ENCODE results near the gene ACTC1. TPM values are rescaled to one million over a fixed set of nuclear protein-coding genes. Genes with fewer than 3 reads are reported as not detected.

ACTC1 gene
- total and polyA plus RNA-seq, 10 of the 15 experiments (the other 5 are each of a cell fraction or from before 2014, with no cell fraction given) = 1.6 TPM; not detected in 9

Other genes with a start within 250 kb of the ACTC1 start
- 80.1 and 85.8 TPM in 2 replicates for gene GOLGA8B, start 211.9 kb downstream of the ACTC1 start, total RNA-seq (2014; rRNA removed)
- 57.1 and 59.6 TPM in 2 replicates for gene GOLGA8B, start 211.9 kb downstream of the ACTC1 start, total RNA-seq (2014; rRNA removed; fragmentation: Illumina TruSeq; extraction: Trizol)
- 118 and 147 TPM in 2 replicates for gene GOLGA8B, start 211.9 kb downstream of the ACTC1 start, total RNA-seq (2021)
- gene GOLGA8B, start 211.9 kb downstream of the ACTC1 start, polyA plus RNA-seq (2011; rRNA removed) = 117 and 164 TPM in 2 replicates
- 135 and 144 TPM in 2 replicates for gene GOLGA8B, start 211.9 kb downstream of the ACTC1 start, polyA plus RNA-seq (2014; fragmentation: Illumina TruSeq; extraction: Trizol)
- gene GOLGA8B, start 211.9 kb downstream of the ACTC1 start, polyA plus RNA-seq (2014; fragmentation: Nextera tagmentation; extraction: Ambion mirVana) = 10 to 100 TPM; 18.5 to 27.3 TPM
- 258 and 302 TPM in 2 replicates for gene GOLGA8B, start 211.9 kb downstream of the ACTC1 start, polyA plus RNA-seq (2014; rRNA removed)
- 10 to 100 TPM; 72.5 to 77.3 TPM for gene GOLGA8B, start 211.9 kb downstream of the ACTC1 start, polyA plus RNA-seq (2016; fragmentation: Nextera tagmentation; extraction: Ambion mirVana)
- gene GJD2, start 40.6 kb downstream of the ACTC1 start, total RNA-seq (2014; rRNA removed) = not detected in 2 replicates
- not detected in 2 replicates for gene GJD2, start 40.6 kb downstream of the ACTC1 start, total RNA-seq (2014; rRNA removed; fragmentation: Illumina TruSeq; extraction: Trizol)
- not detected in 2 replicates for gene GJD2, start 40.6 kb downstream of the ACTC1 start, total RNA-seq (2021)
- not detected in 2 replicates for gene GJD2, start 40.6 kb downstream of the ACTC1 start, polyA plus RNA-seq (2011; rRNA removed)
- not detected in 2 replicates for gene GJD2, start 40.6 kb downstream of the ACTC1 start, polyA plus RNA-seq (2014; fragmentation: Illumina TruSeq; extraction: Trizol)
- gene GJD2, start 40.6 kb downstream of the ACTC1 start, polyA plus RNA-seq (2014; fragmentation: Nextera tagmentation; extraction: Ambion mirVana) = not detected
- not detected in 2 replicates for gene GJD2, start 40.6 kb downstream of the ACTC1 start, polyA plus RNA-seq (2014; rRNA removed)
- not detected for gene GJD2, start 40.6 kb downstream of the ACTC1 start, polyA plus RNA-seq (2016; fragmentation: Nextera tagmentation; extraction: Ambion mirVana)
- 32.1 and 35.5 TPM in 2 replicates for gene AQR, start 174.2 kb upstream of the ACTC1 start, total RNA-seq (2014; rRNA removed)
- 39.0 and 42.7 TPM in 2 replicates for gene AQR, start 174.2 kb upstream of the ACTC1 start, total RNA-seq (2014; rRNA removed; fragmentation: Illumina TruSeq; extraction: Trizol)
- 27.2 and 32.7 TPM in 2 replicates for gene AQR, start 174.2 kb upstream of the ACTC1 start, total RNA-seq (2021)
- gene AQR, start 174.2 kb upstream of the ACTC1 start, polyA plus RNA-seq (2011; rRNA removed) = 44.6 and 50.4 TPM in 2 replicates
- 53.5 and 62.9 TPM in 2 replicates for gene AQR, start 174.2 kb upstream of the ACTC1 start, polyA plus RNA-seq (2014; fragmentation: Illumina TruSeq; extraction: Trizol)
- gene AQR, start 174.2 kb upstream of the ACTC1 start, polyA plus RNA-seq (2014; fragmentation: Nextera tagmentation; extraction: Ambion mirVana) = 10 to 100 TPM; 18.2 TPM
- 17.2 and 23.5 TPM in 2 replicates for gene AQR, start 174.2 kb upstream of the ACTC1 start, polyA plus RNA-seq (2014; rRNA removed)
- 10 to 100 TPM; 32.5 to 38.1 TPM for gene AQR, start 174.2 kb upstream of the ACTC1 start, polyA plus RNA-seq (2016; fragmentation: Nextera tagmentation; extraction: Ambion mirVana)
- 23.4 and 27.5 TPM in 2 replicates for gene ZNF770, start 192.7 kb upstream of the ACTC1 start, total RNA-seq (2014; rRNA removed)
- gene ZNF770, start 192.7 kb upstream of the ACTC1 start, total RNA-seq (2014; rRNA removed; fragmentation: Illumina TruSeq; extraction: Trizol) = 24.9 and 26.2 TPM in 2 replicates
- 32.8 and 34.4 TPM in 2 replicates for gene ZNF770, start 192.7 kb upstream of the ACTC1 start, total RNA-seq (2021)
- 27.1 and 42.8 TPM in 2 replicates for gene ZNF770, start 192.7 kb upstream of the ACTC1 start, polyA plus RNA-seq (2011; rRNA removed)
- 28.1 and 35.1 TPM in 2 replicates for gene ZNF770, start 192.7 kb upstream of the ACTC1 start, polyA plus RNA-seq (2014; fragmentation: Illumina TruSeq; extraction: Trizol)
- 1 to 10 TPM; 1.8 to 5.6 TPM for gene ZNF770, start 192.7 kb upstream of the ACTC1 start, polyA plus RNA-seq (2014; fragmentation: Nextera tagmentation; extraction: Ambion mirVana)
- 13.4 and 16.3 TPM in 2 replicates for gene ZNF770, start 192.7 kb upstream of the ACTC1 start, polyA plus RNA-seq (2014; rRNA removed)
- 100 to 1,000 TPM; 116 to 118 TPM for gene ZNF770, start 192.7 kb upstream of the ACTC1 start, polyA plus RNA-seq (2016; fragmentation: Nextera tagmentation; extraction: Ambion mirVana)

Measured in GM12878 (cell line).